Measurements from ENCODE around the gene VASP.

VASP gene

GRCh38 chr19:45556835-45557234 lies 49.6 kb downstream of the VASP start:
- DNase-seq (ENCODE audit: low spot score): no peak

- peak; percentile 72 for DNase-seq (ENCODE audit: low spot score)
Observed at GRCh38 chr19:45558399-45558878, 51.2 kb downstream of the VASP start.

GRCh38 chr19:45560038-45560437 lies 52.8 kb downstream of the VASP start:
- no peak for DNase-seq (ENCODE audit: low spot score)

- no peak for DNase-seq (ENCODE audit: low spot score)
Observed at GRCh38 chr19:45560686-45561085, 53.4 kb downstream of the VASP start.

GRCh38 chr19:45564131-45564780 lies 57.0 kb downstream of the VASP start:
- DNase-seq (ENCODE audit: low spot score): no peak

GRCh38 chr19:45567609-45568008 lies 60.3 kb downstream of the VASP start:
- no peak for DNase-seq (ENCODE audit: low spot score)

- DNase-seq (ENCODE audit: low spot score): no peak
Observed at GRCh38 chr19:45568732-45569131, 61.5 kb downstream of the VASP start.

GRCh38 chr19:45569619-45570421 lies 62.5 kb downstream of the VASP start:
- DNase-seq (ENCODE audit: low spot score): peak; percentile 40

- no peak for DNase-seq (ENCODE audit: low spot score)
Observed at GRCh38 chr19:45571457-45572220, 64.4 kb downstream of the VASP start.

- no peak for DNase-seq (ENCODE audit: low spot score)
Observed at GRCh38 chr19:45574526-45574925, 67.2 kb downstream of the VASP start.

GRCh38 chr19:45575216-45575615 lies 67.9 kb downstream of the VASP start:
- no peak for DNase-seq (ENCODE audit: low spot score)

Data from CD4-positive, alpha-beta T cell treated with Interleukin-15 for 4 hours (primary cell).